GM21390 (cell line): Measurements from ENCODE around the gene NTHL1.

Experiments used
- ATAC-seq: cut with Tn5 transposase; IDR thresholded peaks from one replicate; pipeline ENCODE4 v1.9.1; 2021; ENCODE audit not compliant: unreplicated experiment

The NTHL1 gene

GRCh38 chr16:2066139-2066538, 18.5 kb upstream of the NTHL1 start:
- ATAC-seq = no peak

- ATAC-seq = no peak
Observed at GRCh38 chr16:2064368-2064945, 16.8 kb upstream of the NTHL1 start.

GRCh38 chr16:2063861-2064260, 16.2 kb upstream of the NTHL1 start:
- ATAC-seq = no peak

- no peak for ATAC-seq
Observed at GRCh38 chr16:2062801-2063200, 15.2 kb upstream of the NTHL1 start.

GRCh38 chr16:2061526-2061925, 13.9 kb upstream of the NTHL1 start:
- no peak for ATAC-seq

GRCh38 chr16:2061023-2061422, 13.4 kb upstream of the NTHL1 start:
- no peak for ATAC-seq

GRCh38 chr16:2060346-2060745, 12.7 kb upstream of the NTHL1 start:
- ATAC-seq = no peak

GRCh38 chr16:2058872-2059271, 11.2 kb upstream of the NTHL1 start:
- ATAC-seq = no peak

- no peak for ATAC-seq
Observed at GRCh38 chr16:2058420-2058819, 10.8 kb upstream of the NTHL1 start.

- ATAC-seq = no peak
Observed at GRCh38 chr16:2057438-2057837, 9.8 kb upstream of the NTHL1 start.

- no peak for ATAC-seq
Observed at GRCh38 chr16:2056681-2057407, 9.2 kb upstream of the NTHL1 start.

GRCh38 chr16:2056077-2056476, 8.4 kb upstream of the NTHL1 start:
- no peak for ATAC-seq

GRCh38 chr16:2054543-2055245, 7.1 kb upstream of the NTHL1 start:
- no peak for ATAC-seq

- ATAC-seq = no peak
Observed at GRCh38 chr16:2053897-2054296, 6.3 kb upstream of the NTHL1 start.

- ATAC-seq = no peak
Observed at GRCh38 chr16:2053211-2053610, 5.6 kb upstream of the NTHL1 start.

- ATAC-seq = no peak
Observed at GRCh38 chr16:2048116-2048543, 496 bp upstream of the NTHL1 start.

GRCh38 chr16:2046893-2047329, 723 bp downstream of the NTHL1 start:
- ATAC-seq = no peak

GRCh38 chr16:2045965-2046892, 1.4 kb downstream of the NTHL1 start:
- no peak for ATAC-seq

- ATAC-seq = no peak
Observed at GRCh38 chr16:2044541-2044940, 3.1 kb downstream of the NTHL1 start.

GRCh38 chr16:2043667-2044451, 3.8 kb downstream of the NTHL1 start:
- ATAC-seq = no peak
